Neutrophil (primary cell): Measurements from ENCODE around the gene NDST3.

Experiments used
- H3K27ac ChIP-seq: fragments of 200-600 bp; sonication (generic); 2 replicates; pipeline ENCODE4 v1.5.1; 2016; ENCODE audit warnings: mild to moderate bottlenecking, moderate library complexity
- H3K27me3 ChIP-seq: fragments of 200-600 bp; sonication (generic); 2 replicates; pipeline ENCODE4 v1.6.0; 2016; ENCODE audit warnings: mild to moderate bottlenecking
- H3K36me3 ChIP-seq: fragments of 200-600 bp; sonication (generic); 2 replicates; pipeline ENCODE4 v1.5.1; 2017
- H3K4me1 ChIP-seq, 2 experiments: fragments of 200-600 bp in 1 of 2; sonication (generic) in 1 of 2; 1 replicate in 1 of 2; 2 replicates in 1 of 2; pipeline versions ENCODE4 v1.5.1 to v1.6.1; 2013 to 2016; ENCODE audit warnings: low read depth in 1 of 2, low read length in 1 of 2, mild to moderate bottlenecking in 1 of 2, moderate library complexity in 1 of 2; ENCODE audit not compliant: control insufficient read depth in 1 of 2, insufficient read depth in 1 of 2
- H3K4me3 ChIP-seq, 2 experiments: fragments of 200-600 bp in 1 of 2; sonication (generic) in 1 of 2; 1 replicate in 1 of 2; 2 replicates in 1 of 2; pipeline ENCODE4 v1.5.1; 2013 to 2016; ENCODE audit warnings: low read depth in 1 of 2, low read length in 1 of 2, mild to moderate bottlenecking in 1 of 2, moderate library complexity in 1 of 2
- H3K9me3 ChIP-seq: fragments of 200-600 bp; sonication (generic); 2 replicates; pipeline ENCODE4 v1.5.1; 2016
- CTCF ChIP-seq: fragments of 200-600 bp; sonication (generic); IDR thresholded peaks from 2 replicates; pipeline ENCODE4 v1.5.1; 2016; ENCODE audit warnings: antibody characterized with exemption

NDST3 gene

GRCh38 chr4:118173126-118173525 is 138.8 kb downstream of the NDST3 start:
- no peaks in the 10 kb centered on the region for H3K4me1 ChIP-seq
- H3K27me3 ChIP-seq, result no peaks in the 10 kb centered on the region
- no peak overlapping the region for H3K4me3 ChIP-seq
- no peaks in the 10 kb centered on the region for H3K36me3 ChIP-seq
- TF ChIP-seq CTCF, result no peak
- no peaks in the 10 kb centered on the region for H3K9me3 ChIP-seq
- H3K27ac ChIP-seq, result no peak overlapping the region

GRCh38 chr4:118173956-118174725 is 139.9 kb downstream of the NDST3 start:
- no peaks in the 10 kb centered on the region for H3K27me3 ChIP-seq
- H3K27ac ChIP-seq, result no peak overlapping the region
- no peak overlapping the region for H3K4me3 ChIP-seq
- no peaks in the 10 kb centered on the region for H3K9me3 ChIP-seq
- H3K4me1 ChIP-seq, result no peaks in the 10 kb centered on the region
- H3K36me3 ChIP-seq, result no peaks in the 10 kb centered on the region
- TF ChIP-seq CTCF, result no peak

- no peak for TF ChIP-seq CTCF
- H3K4me3 ChIP-seq, result no peak overlapping the region
- H3K9me3 ChIP-seq, result no peaks in the 10 kb centered on the region
- no peaks in the 10 kb centered on the region for H3K4me1 ChIP-seq
- H3K27me3 ChIP-seq, result no peaks in the 10 kb centered on the region
- no peak overlapping the region for H3K27ac ChIP-seq
- no peaks in the 10 kb centered on the region for H3K36me3 ChIP-seq
Observed at GRCh38 chr4:118175506-118175905, 141.2 kb downstream of the NDST3 start.

- H3K27ac ChIP-seq, result no peak overlapping the region
- no peaks in the 10 kb centered on the region for H3K36me3 ChIP-seq
- H3K4me3 ChIP-seq, result no peak overlapping the region
- no peaks in the 10 kb centered on the region for H3K27me3 ChIP-seq
- TF ChIP-seq CTCF, result no peak
- H3K9me3 ChIP-seq, result no peaks in the 10 kb centered on the region
- no peaks in the 10 kb centered on the region for H3K4me1 ChIP-seq
Observed at GRCh38 chr4:118177126-118177525, 142.8 kb downstream of the NDST3 start.

GRCh38 chr4:118180776-118181175 is 146.5 kb downstream of the NDST3 start:
- Histone ChIP-seq H3K4me3 (no peak overlapping the region), H3K9me3 (no peaks in the 10 kb centered on the region), H3K27me3 (no peaks in the 10 kb centered on the region), H3K36me3 (no peaks in the 10 kb centered on the region), H3K27ac (no peak overlapping the region), H3K4me1 (no peaks in the 10 kb centered on the region)
- TF ChIP-seq CTCF, result no peak
